ENCODE data around the gene ME3.

The ME3 gene

GRCh38 chr11:86669424-86669823, 3.0 kb downstream of the ME3 start:
- no peak overlapping the region for H3K27ac ChIP-seq (ENCODE audit: low read depth, low read length)
- H3K4ac ChIP-seq (ENCODE audit: low read depth, low read length) = no peak overlapping the region
- H3K79me2 ChIP-seq (ENCODE audit: control insufficient read depth, insufficient read depth, low read length) = no peaks in the 10 kb centered on the region
- no peak overlapping the region for H2BK5ac ChIP-seq (ENCODE audit: low read length)
- no peaks in the 10 kb centered on the region for H3K36me3 ChIP-seq (ENCODE audit: control insufficient read depth, insufficient read depth, low read length)
- DNase-seq = peak; percentile 26
- no peak overlapping the region for H3K56ac ChIP-seq (ENCODE audit: low read length)
- peaks cover 2% of the 10 kb centered on the region for H3K4me1 ChIP-seq (ENCODE audit: control insufficient read depth, low read depth, low read length)
- H3K4me2 ChIP-seq (ENCODE audit: low read length) = no peak overlapping the region
- H3K18ac ChIP-seq (ENCODE audit: low read length) = no peak overlapping the region
- no peaks in the 10 kb centered on the region for H3K27me3 ChIP-seq (ENCODE audit: insufficient read depth, low read length, poor library complexity)
- WGBS (ENCODE audit: extremely low coverage, insufficient coverage, low lambda C conversion rate) = no CpG with 5 or more reads among the region's 7 CpGs
- H2BK15ac ChIP-seq (replicated peaks; ENCODE audit: low read depth) = no peak overlapping the region
- H3K79me1 ChIP-seq (ENCODE audit: low read length) = no peaks in the 10 kb centered on the region
- no peak overlapping the region for H3K9ac ChIP-seq (ENCODE audit: low read length)
- no peak overlapping the region for H2BK120ac ChIP-seq (ENCODE audit: low read depth, low read length)
- no peak overlapping the region for H2AK5ac ChIP-seq (ENCODE audit: low read length)
- no peak overlapping the region for H3K4me3 ChIP-seq (ENCODE audit: low read length)
- no peak overlapping the region for H4K8ac ChIP-seq (ENCODE audit: low read depth, low read length)
- no peak overlapping the region for H3K23ac ChIP-seq (ENCODE audit: low read length)
- no peak overlapping the region for H4K5ac ChIP-seq (ENCODE audit: low read length)

GRCh38 chr11:86668929-86669328, 3.5 kb downstream of the ME3 start:
- Histone ChIP-seq H4K8ac (ENCODE audit: low read depth, low read length) (no peak overlapping the region), H2BK15ac (replicated peaks; ENCODE audit: low read depth) (no peak overlapping the region), H3K27me3 (ENCODE audit: insufficient read depth, low read length, poor library complexity) (no peaks in the 10 kb centered on the region), H3K56ac (ENCODE audit: low read length) (no peak overlapping the region), H3K23ac (ENCODE audit: low read length) (no peak overlapping the region), H3K79me2 (ENCODE audit: control insufficient read depth, insufficient read depth, low read length) (no peaks in the 10 kb centered on the region), H3K27ac (ENCODE audit: low read depth, low read length) (no peak overlapping the region), H3K36me3 (ENCODE audit: control insufficient read depth, insufficient read depth, low read length) (no peaks in the 10 kb centered on the region), H3K4ac (ENCODE audit: low read depth, low read length) (no peak overlapping the region), H4K5ac (ENCODE audit: low read length) (no peak overlapping the region), H2AK5ac (ENCODE audit: low read length) (no peak overlapping the region), H3K9ac (ENCODE audit: low read length) (no peak overlapping the region), H3K79me1 (ENCODE audit: low read length) (no peaks in the 10 kb centered on the region), H3K4me1 (ENCODE audit: control insufficient read depth, low read depth, low read length) (peaks cover 2% of the 10 kb centered on the region), H2BK5ac (ENCODE audit: low read length) (no peak overlapping the region), H2BK120ac (ENCODE audit: low read depth, low read length) (no peak overlapping the region), H3K4me3 (ENCODE audit: low read length) (no peak overlapping the region), H3K18ac (ENCODE audit: low read length) (no peak overlapping the region), H3K4me2 (ENCODE audit: low read length) (no peak overlapping the region)
- peak; percentile 6 for DNase-seq

GRCh38 chr11:86666193-86666592, 6.2 kb downstream of the ME3 start:
- Histone ChIP-seq H3K4ac (ENCODE audit: low read depth, low read length) (no peak overlapping the region), H3K27me3 (ENCODE audit: insufficient read depth, low read length, poor library complexity) (no peaks in the 10 kb centered on the region), H4K5ac (ENCODE audit: low read length) (no peak overlapping the region), H3K4me1 (ENCODE audit: control insufficient read depth, low read depth, low read length) (peaks cover 2% of the 10 kb centered on the region), H3K18ac (ENCODE audit: low read length) (no peak overlapping the region), H3K4me3 (ENCODE audit: low read length) (no peak overlapping the region), H3K9ac (ENCODE audit: low read length) (no peak overlapping the region), H3K36me3 (ENCODE audit: control insufficient read depth, insufficient read depth, low read length) (no peaks in the 10 kb centered on the region), H4K8ac (ENCODE audit: low read depth, low read length) (no peak overlapping the region), H2BK120ac (ENCODE audit: low read depth, low read length) (no peak overlapping the region), H2AK5ac (ENCODE audit: low read length) (no peak overlapping the region), H3K4me2 (ENCODE audit: low read length) (no peak overlapping the region), H3K27ac (ENCODE audit: low read depth, low read length) (no peak overlapping the region), H2BK15ac (replicated peaks; ENCODE audit: low read depth) (no peak overlapping the region), H3K79me2 (ENCODE audit: control insufficient read depth, insufficient read depth, low read length) (no peaks in the 10 kb centered on the region), H3K56ac (ENCODE audit: low read length) (no peak overlapping the region), H3K79me1 (ENCODE audit: low read length) (no peaks in the 10 kb centered on the region), H2BK5ac (ENCODE audit: low read length) (no peak overlapping the region), H3K23ac (ENCODE audit: low read length) (no peak overlapping the region)
- WGBS (ENCODE audit: extremely low coverage, insufficient coverage, low lambda C conversion rate) = no CpG with 5 or more reads among the region's 1 CpG
- no peak for DNase-seq

GRCh38 chr11:86664930-86665329, 7.5 kb downstream of the ME3 start:
- no peak overlapping the region for H2AK5ac ChIP-seq (ENCODE audit: low read length)
- H2BK15ac ChIP-seq (replicated peaks; ENCODE audit: low read depth) = no peak overlapping the region
- H3K4me3 ChIP-seq (ENCODE audit: low read length) = no peak overlapping the region
- no peak overlapping the region for H2BK120ac ChIP-seq (ENCODE audit: low read depth, low read length)
- no peak overlapping the region for H3K56ac ChIP-seq (ENCODE audit: low read length)
- H3K27me3 ChIP-seq (ENCODE audit: insufficient read depth, low read length, poor library complexity) = no peaks in the 10 kb centered on the region
- no peak overlapping the region for H3K4me2 ChIP-seq (ENCODE audit: low read length)
- H3K4me1 ChIP-seq (ENCODE audit: control insufficient read depth, low read depth, low read length) = peaks cover 2% of the 10 kb centered on the region
- no peak overlapping the region for H3K23ac ChIP-seq (ENCODE audit: low read length)
- whole genome bisulfite sequencing (ENCODE audit: extremely low coverage, insufficient coverage, low lambda C conversion rate) = no CpG with 5 or more reads among the region's 3 CpGs
- H3K27ac ChIP-seq (ENCODE audit: low read depth, low read length) = no peak overlapping the region
- H2BK5ac ChIP-seq (ENCODE audit: low read length) = no peak overlapping the region
- H3K4ac ChIP-seq (ENCODE audit: low read depth, low read length) = no peak overlapping the region
- H3K79me2 ChIP-seq (ENCODE audit: control insufficient read depth, insufficient read depth, low read length) = no peaks in the 10 kb centered on the region
- no peak for DNase-seq
- no peaks in the 10 kb centered on the region for H3K36me3 ChIP-seq (ENCODE audit: control insufficient read depth, insufficient read depth, low read length)
- H3K18ac ChIP-seq (ENCODE audit: low read length) = no peak overlapping the region
- no peak overlapping the region for H4K8ac ChIP-seq (ENCODE audit: low read depth, low read length)
- H3K79me1 ChIP-seq (ENCODE audit: low read length) = no peaks in the 10 kb centered on the region
- no peak overlapping the region for H3K9ac ChIP-seq (ENCODE audit: low read length)
- H4K5ac ChIP-seq (ENCODE audit: low read length) = no peak overlapping the region

GRCh38 chr11:86663761-86664160, 8.7 kb downstream of the ME3 start:
- no peak overlapping the region for H4K8ac ChIP-seq (ENCODE audit: low read depth, low read length)
- H2BK120ac ChIP-seq (ENCODE audit: low read depth, low read length) = no peak overlapping the region
- H3K4me2 ChIP-seq (ENCODE audit: low read length) = no peak overlapping the region
- no peak overlapping the region for H3K18ac ChIP-seq (ENCODE audit: low read length)
- H3K23ac ChIP-seq (ENCODE audit: low read length) = no peak overlapping the region
- H2BK15ac ChIP-seq (replicated peaks; ENCODE audit: low read depth) = no peak overlapping the region
- no peaks in the 10 kb centered on the region for H3K79me2 ChIP-seq (ENCODE audit: control insufficient read depth, insufficient read depth, low read length)
- H2BK5ac ChIP-seq (ENCODE audit: low read length) = no peak overlapping the region
- no peak overlapping the region for H3K9ac ChIP-seq (ENCODE audit: low read length)
- H3K4me1 ChIP-seq (ENCODE audit: control insufficient read depth, low read depth, low read length) = no peaks in the 10 kb centered on the region
- no peak overlapping the region for H2AK5ac ChIP-seq (ENCODE audit: low read length)
- no peaks in the 10 kb centered on the region for H3K27me3 ChIP-seq (ENCODE audit: insufficient read depth, low read length, poor library complexity)
- no peak overlapping the region for H3K4ac ChIP-seq (ENCODE audit: low read depth, low read length)
- no peak overlapping the region for H4K5ac ChIP-seq (ENCODE audit: low read length)
- H3K27ac ChIP-seq (ENCODE audit: low read depth, low read length) = no peak overlapping the region
- H3K4me3 ChIP-seq (ENCODE audit: low read length) = no peak overlapping the region
- WGBS (ENCODE audit: extremely low coverage, insufficient coverage, low lambda C conversion rate) = no CpG with 5 or more reads among the region's 4 CpGs
- H3K79me1 ChIP-seq (ENCODE audit: low read length) = no peaks in the 10 kb centered on the region
- no peaks in the 10 kb centered on the region for H3K36me3 ChIP-seq (ENCODE audit: control insufficient read depth, insufficient read depth, low read length)
- DNase-seq = no peak
- no peak overlapping the region for H3K56ac ChIP-seq (ENCODE audit: low read length)

- H3K4me1 ChIP-seq (ENCODE audit: control insufficient read depth, low read depth, low read length) = no peaks in the 10 kb centered on the region
- no peak overlapping the region for H4K5ac ChIP-seq (ENCODE audit: low read length)
- H3K4me3 ChIP-seq (ENCODE audit: low read length) = no peak overlapping the region
- H3K79me2 ChIP-seq (ENCODE audit: control insufficient read depth, insufficient read depth, low read length) = no peaks in the 10 kb centered on the region
- no peak overlapping the region for H3K4me2 ChIP-seq (ENCODE audit: low read length)
- H3K27me3 ChIP-seq (ENCODE audit: insufficient read depth, low read length, poor library complexity) = no peaks in the 10 kb centered on the region
- no peak overlapping the region for H3K18ac ChIP-seq (ENCODE audit: low read length)
- no peak overlapping the region for H3K4ac ChIP-seq (ENCODE audit: low read depth, low read length)
- no peak for DNase-seq
- WGBS (ENCODE audit: extremely low coverage, insufficient coverage, low lambda C conversion rate) = no CpG with 5 or more reads among the region's 3 CpGs
- H4K8ac ChIP-seq (ENCODE audit: low read depth, low read length) = no peak overlapping the region
- no peak overlapping the region for H2BK5ac ChIP-seq (ENCODE audit: low read length)
- H3K9ac ChIP-seq (ENCODE audit: low read length) = no peak overlapping the region
- H2AK5ac ChIP-seq (ENCODE audit: low read length) = no peak overlapping the region
- no peak overlapping the region for H2BK120ac ChIP-seq (ENCODE audit: low read depth, low read length)
- no peak overlapping the region for H3K56ac ChIP-seq (ENCODE audit: low read length)
- no peak overlapping the region for H2BK15ac ChIP-seq (replicated peaks; ENCODE audit: low read depth)
- no peaks in the 10 kb centered on the region for H3K36me3 ChIP-seq (ENCODE audit: control insufficient read depth, insufficient read depth, low read length)
- no peaks in the 10 kb centered on the region for H3K79me1 ChIP-seq (ENCODE audit: low read length)
- H3K27ac ChIP-seq (ENCODE audit: low read depth, low read length) = no peak overlapping the region
- H3K23ac ChIP-seq (ENCODE audit: low read length) = no peak overlapping the region
Observed at GRCh38 chr11:86663291-86663690, 9.1 kb downstream of the ME3 start.

All from mesendoderm (in vitro differentiated cells).